Natural killer cell treated with Interleukin-12 subunit alpha and Interleukin-12 subunit beta and Interleukin-15 and Interleukin-18, amount 100 ng/mL, for 72 hours (primary cell): ENCODE results near the gene PDLIM3. TPM values are rescaled to one million over a fixed set of nuclear protein-coding genes. Genes with fewer than 3 reads are reported as not detected.

Source experiments
- ATAC-seq, 2 donors: fragments of 150-1000 bp; cut with Tn5 transposase in 1 of 2; sonication (Bioruptor Pico), chemical (Tn5 transposase) in 1 of 2; 2 replicates each; pipeline ENCODE4 v1.10.0; 2021
- DNase-seq: peaks from one replicate; pipeline ENCODE4 v3.0.0; 2022; ENCODE audit warnings: low spot score
- H3K27ac Mint-ChIP-seq, 2 donors: 1 replicate in 1 of 2; 2 replicates in 1 of 2; pipeline ENCODE4 v1.8.0; 2022; ENCODE audit warnings: mixed read lengths in 2 of 2, mild to moderate bottlenecking in 1 of 2, moderate library complexity in 1 of 2
- H3K27me3 Mint-ChIP-seq, 2 donors: 1 replicate in 1 of 2; 2 replicates in 1 of 2; pipeline ENCODE4 v1.8.0; 2022; ENCODE audit warnings: mixed read lengths in 2 of 2
- H3K36me3 Mint-ChIP-seq: one replicate; pipeline ENCODE4 v1.8.0; 2022; ENCODE audit warnings: mixed read lengths
- H3K4me1 Mint-ChIP-seq, 2 donors: 1 replicate in 1 of 2; 2 replicates in 1 of 2; pipeline ENCODE4 v1.8.0; 2022; ENCODE audit warnings: low read depth in 2 of 2, mixed read lengths in 2 of 2, mild to moderate bottlenecking in 1 of 2
- H3K4me3 Mint-ChIP-seq: one replicate; pipeline ENCODE4 v1.8.0; 2022; ENCODE audit warnings: mixed read lengths
- H3K9me3 Mint-ChIP-seq: 2 replicates; pipeline ENCODE4 v1.8.0; 2022; ENCODE audit warnings: mixed read lengths
- total RNA-seq, 2 donors: library from RNA; stranded (reverse); gene quantifications; one replicate each; pipeline ENCODE4 v1.2.3, GENCODE V29; 2022

PDLIM3 gene, protein sequence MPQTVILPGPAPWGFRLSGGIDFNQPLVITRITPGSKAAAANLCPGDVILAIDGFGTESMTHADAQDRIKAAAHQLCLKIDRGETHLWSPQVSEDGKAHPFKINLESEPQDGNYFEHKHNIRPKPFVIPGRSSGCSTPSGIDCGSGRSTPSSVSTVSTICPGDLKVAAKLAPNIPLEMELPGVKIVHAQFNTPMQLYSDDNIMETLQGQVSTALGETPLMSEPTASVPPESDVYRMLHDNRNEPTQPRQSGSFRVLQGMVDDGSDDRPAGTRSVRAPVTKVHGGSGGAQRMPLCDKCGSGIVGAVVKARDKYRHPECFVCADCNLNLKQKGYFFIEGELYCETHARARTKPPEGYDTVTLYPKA
- not detected for total RNA-seq

DNA sequence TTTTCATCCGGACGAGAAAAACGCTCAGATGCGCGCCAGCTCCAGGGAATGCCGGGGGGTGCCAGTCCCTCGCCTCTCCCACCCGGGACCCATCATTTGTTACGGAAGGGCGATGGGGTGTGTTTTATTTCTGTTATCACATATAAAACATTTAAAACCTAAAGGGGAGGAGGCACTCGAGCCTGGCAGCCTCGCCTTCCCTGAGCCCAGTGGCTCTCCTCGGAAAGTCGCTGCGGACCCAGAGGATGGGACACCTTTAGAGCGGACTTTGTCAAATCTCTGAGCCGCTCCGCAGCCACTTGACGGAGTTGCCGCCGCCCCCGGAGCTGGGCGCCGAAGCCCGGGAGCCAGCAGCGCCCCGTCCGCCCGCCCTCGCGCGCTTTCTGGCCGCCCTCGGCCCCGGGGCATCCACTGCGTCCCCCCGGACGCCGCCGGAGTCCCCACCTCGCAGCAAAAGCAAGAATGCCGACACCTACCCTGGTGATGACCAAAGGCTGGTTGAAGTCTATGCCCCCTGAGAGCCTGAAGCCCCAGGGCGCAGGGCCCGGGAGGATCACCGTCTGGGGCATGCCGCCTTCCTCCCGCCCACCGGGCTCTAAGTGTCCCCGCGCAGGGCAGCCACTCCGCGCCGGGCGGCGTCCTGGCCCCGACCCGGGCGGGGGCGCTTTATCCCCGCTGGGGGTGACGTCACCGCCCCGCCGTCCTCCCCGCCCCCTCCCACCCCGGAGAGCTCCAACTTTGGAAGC, at the start of gene PDLIM3:
Gene PDLIM3 (minus strand): TSS at position 642 of the 746 bp plus-strand sequence. CDS start 73 bp downstream, at position 569.
- H3K9me3 Mint-ChIP-seq: no peaks in the 10 kb centered on the region
- H3K27me3 Mint-ChIP-seq: peaks cover 22 to 24% of the 10 kb centered on the region in 2 donors
- no peaks in the 10 kb centered on the region for H3K36me3 Mint-ChIP-seq
- H3K4me3 Mint-ChIP-seq: no peak within 1 kb of the TSS
- H3K27ac Mint-ChIP-seq: no peak within 1 kb of the TSS
- peak in 1 of 2 donors; percentile 50 for ATAC-seq
- DNase-seq: no peak
- no peaks in the 10 kb centered on the region for H3K4me1 Mint-ChIP-seq

DNA sequence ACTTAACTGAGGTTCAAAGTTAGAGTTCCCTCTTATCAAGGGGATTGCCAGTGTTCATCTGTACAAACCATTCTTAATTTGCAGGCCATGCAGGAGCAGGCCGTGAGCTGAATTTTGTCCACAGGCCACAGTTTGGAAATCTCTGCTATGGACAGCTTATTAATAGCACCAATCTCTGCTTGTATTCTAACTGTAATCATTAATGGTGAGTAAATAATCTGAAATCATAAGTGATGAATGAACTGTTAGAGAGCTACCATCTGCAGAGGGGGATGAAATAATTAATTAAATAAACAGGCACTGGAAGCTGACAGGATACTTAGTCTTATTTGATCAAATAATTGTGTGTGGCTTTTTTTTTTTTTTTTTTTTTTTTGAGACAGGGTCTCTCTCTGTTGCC, 48.5 kb upstream of the PDLIM3 start:
- ATAC-seq: no peak
- peaks cover 4% of the 10 kb centered on the region for H3K36me3 Mint-ChIP-seq
- H3K27ac Mint-ChIP-seq: no peak overlapping the region
- H3K27me3 Mint-ChIP-seq: peaks cover 24 to 64% of the 10 kb centered on the region in 2 donors
- no peaks in the 10 kb centered on the region for H3K9me3 Mint-ChIP-seq
- H3K4me3 Mint-ChIP-seq: no peak overlapping the region
- DNase-seq: no peak
- peaks cover 10% of the 10 kb centered on the region in 2 donors for H3K4me1 Mint-ChIP-seq

DNA sequence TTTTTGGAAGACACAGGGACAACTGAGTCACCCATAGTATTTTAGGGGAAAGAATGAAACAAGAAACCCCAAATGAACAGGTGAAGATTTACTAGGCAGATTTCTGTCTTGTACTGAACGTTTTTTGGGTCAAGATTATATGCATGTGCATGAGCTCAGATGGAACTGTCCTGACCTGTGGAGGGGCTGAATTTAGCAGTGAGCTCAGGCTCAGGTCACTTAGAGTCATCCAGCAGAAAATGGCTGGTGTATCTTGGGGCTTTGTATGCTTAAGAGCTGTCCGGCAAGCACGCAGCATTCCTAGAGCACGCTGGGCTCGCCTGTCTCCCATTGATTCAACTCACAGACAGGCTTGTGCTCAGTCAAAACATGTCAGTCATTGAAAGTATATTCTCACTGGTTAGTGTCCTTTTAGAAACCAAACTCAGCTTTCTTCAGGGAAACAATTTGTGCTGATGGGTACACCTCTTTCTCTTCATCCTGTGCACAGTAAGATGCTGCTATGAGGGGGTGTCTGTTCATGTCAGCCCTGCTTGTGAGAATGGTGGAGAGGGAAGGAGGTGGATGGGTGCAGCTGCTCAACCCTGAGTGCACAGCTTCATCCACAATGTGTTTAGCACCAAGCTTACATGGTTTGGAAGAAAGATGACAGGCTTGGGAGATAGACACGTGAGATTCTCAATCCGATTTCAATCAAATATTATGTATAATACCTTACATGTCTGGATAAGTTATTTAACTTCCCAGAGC, 47.5 kb upstream of the PDLIM3 start:
- H3K27me3 Mint-ChIP-seq: peaks cover 22 to 60% of the 10 kb centered on the region in 2 donors
- no peaks in the 10 kb centered on the region for H3K9me3 Mint-ChIP-seq
- DNase-seq: no peak
- H3K4me1 Mint-ChIP-seq: peaks cover 10% of the 10 kb centered on the region in 2 donors
- no peak for ATAC-seq
- no peak overlapping the region for H3K4me3 Mint-ChIP-seq
- no peak overlapping the region for H3K27ac Mint-ChIP-seq
- peaks cover 4% of the 10 kb centered on the region for H3K36me3 Mint-ChIP-seq

GRCh38 chr4:185580699-185581098, 45.4 kb upstream of the PDLIM3 start:
- DNase-seq (no peak), ATAC-seq (no peak)
- no peaks in the 10 kb centered on the region for H3K9me3 Mint-ChIP-seq
- no peaks in the 10 kb centered on the region for H3K36me3 Mint-ChIP-seq
- H3K4me1 Mint-ChIP-seq: no peaks in the 10 kb centered on the region
- no peak overlapping the region for H3K27ac Mint-ChIP-seq
- H3K4me3 Mint-ChIP-seq: no peak overlapping the region
- H3K27me3 Mint-ChIP-seq: peaks cover 7 to 41% of the 10 kb centered on the region in 2 donors

- H3K27me3 Mint-ChIP-seq: peaks cover 9 to 31% of the 10 kb centered on the region in 2 donors
- H3K4me1 Mint-ChIP-seq: no peaks in the 10 kb centered on the region
- H3K36me3 Mint-ChIP-seq: no peaks in the 10 kb centered on the region
- ATAC-seq (no peak), DNase-seq (no peak)
- H3K27ac Mint-ChIP-seq: no peak overlapping the region
- no peaks in the 10 kb centered on the region for H3K9me3 Mint-ChIP-seq
- no peak overlapping the region for H3K4me3 Mint-ChIP-seq
Measured at GRCh38 chr4:185578284-185578683, 43.0 kb upstream of the PDLIM3 start.

- Mint-ChIP-seq H3K27ac (no peak overlapping the region), H3K4me1 (no peaks in the 10 kb centered on the region), H3K27me3 (peaks cover 10 to 27% of the 10 kb centered on the region in 2 donors), H3K4me3 (no peak overlapping the region), H3K36me3 (no peaks in the 10 kb centered on the region), H3K9me3 (no peaks in the 10 kb centered on the region)
- no peak for DNase-seq
- no peak for ATAC-seq
Measured at GRCh38 chr4:185576962-185577950, 41.9 kb upstream of the PDLIM3 start.

DNA sequence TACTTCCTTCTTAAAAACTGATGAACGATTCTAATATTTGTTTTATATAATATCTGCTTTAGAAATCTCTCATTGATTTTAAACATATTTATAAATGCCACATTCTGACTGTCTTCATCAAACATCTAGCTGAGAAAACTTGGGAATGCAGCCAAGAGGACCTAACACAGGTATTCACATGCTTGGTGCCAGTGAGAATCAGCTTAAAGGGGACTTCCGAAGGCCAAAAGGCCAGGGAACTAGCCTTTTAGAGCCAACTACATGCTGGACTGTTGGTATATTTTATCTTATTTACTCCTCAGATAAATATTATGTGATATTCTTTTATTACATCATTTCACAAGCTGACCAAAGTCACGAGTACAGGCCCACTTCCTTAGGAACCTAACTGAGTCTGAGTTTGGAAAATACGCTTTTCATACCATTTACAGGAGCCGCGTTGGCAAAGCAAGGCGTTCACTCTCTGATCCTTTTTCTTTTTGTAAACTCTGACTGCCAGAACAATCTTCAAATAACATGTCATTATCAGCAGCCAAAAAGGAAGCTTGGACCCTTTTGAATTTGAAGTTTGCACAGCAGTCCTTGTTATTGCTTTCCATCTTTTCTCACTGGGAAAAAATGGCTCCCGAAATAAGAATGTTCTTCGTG, 41.1 kb upstream of the PDLIM3 start:
- ATAC-seq (no peak), DNase-seq (no peak)
- H3K27ac Mint-ChIP-seq: no peak overlapping the region
- no peaks in the 10 kb centered on the region for H3K4me1 Mint-ChIP-seq
- H3K27me3 Mint-ChIP-seq: peaks cover 12 to 19% of the 10 kb centered on the region in 2 donors
- no peaks in the 10 kb centered on the region for H3K9me3 Mint-ChIP-seq
- no peak overlapping the region for H3K4me3 Mint-ChIP-seq
- H3K36me3 Mint-ChIP-seq: no peaks in the 10 kb centered on the region

DNA sequence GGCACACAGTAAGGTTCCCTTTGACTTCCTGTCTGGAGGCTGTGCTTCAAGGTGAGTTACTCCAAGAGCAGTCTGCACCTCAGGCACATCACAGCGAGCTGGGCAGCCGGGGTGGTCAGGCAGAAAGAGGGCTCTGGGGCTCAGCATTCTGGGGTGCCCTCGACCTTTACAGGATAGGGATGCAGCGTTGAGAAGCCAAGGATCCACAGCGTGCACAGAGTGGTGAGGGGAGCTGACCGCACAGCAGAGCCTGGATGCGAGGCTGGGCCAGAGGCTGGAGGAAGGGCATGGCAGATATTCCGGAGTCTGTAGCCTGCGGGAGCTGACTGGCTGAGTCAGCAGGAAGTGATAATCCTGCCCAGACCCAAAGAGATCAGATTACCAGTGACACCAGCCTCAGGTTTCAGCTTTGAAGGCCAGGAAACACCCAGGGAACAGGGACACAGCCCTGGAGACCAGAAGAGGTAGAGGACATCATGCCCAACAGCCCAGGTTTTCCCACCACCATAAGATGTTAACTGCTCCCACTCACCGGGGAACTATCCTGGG, 38.4 kb upstream of the PDLIM3 start:
- H3K4me3 Mint-ChIP-seq: no peak overlapping the region
- H3K9me3 Mint-ChIP-seq: no peaks in the 10 kb centered on the region
- no peaks in the 10 kb centered on the region for H3K36me3 Mint-ChIP-seq
- H3K4me1 Mint-ChIP-seq: no peaks in the 10 kb centered on the region
- ATAC-seq: peak in 1 of 2 donors; percentile 31
- no peak for DNase-seq
- peaks cover 9 to 10% of the 10 kb centered on the region in 2 donors for H3K27me3 Mint-ChIP-seq
- H3K27ac Mint-ChIP-seq: no peak overlapping the region

GRCh38 chr4:185570727-185571126, 35.4 kb upstream of the PDLIM3 start:
- ATAC-seq (no peak), DNase-seq (no peak)
- H3K4me3 Mint-ChIP-seq: no peak overlapping the region
- no peaks in the 10 kb centered on the region for H3K4me1 Mint-ChIP-seq
- peaks cover 10 to 15% of the 10 kb centered on the region in 2 donors for H3K27me3 Mint-ChIP-seq
- H3K36me3 Mint-ChIP-seq: no peaks in the 10 kb centered on the region
- no peaks in the 10 kb centered on the region for H3K9me3 Mint-ChIP-seq
- H3K27ac Mint-ChIP-seq: no peak overlapping the region

DNA sequence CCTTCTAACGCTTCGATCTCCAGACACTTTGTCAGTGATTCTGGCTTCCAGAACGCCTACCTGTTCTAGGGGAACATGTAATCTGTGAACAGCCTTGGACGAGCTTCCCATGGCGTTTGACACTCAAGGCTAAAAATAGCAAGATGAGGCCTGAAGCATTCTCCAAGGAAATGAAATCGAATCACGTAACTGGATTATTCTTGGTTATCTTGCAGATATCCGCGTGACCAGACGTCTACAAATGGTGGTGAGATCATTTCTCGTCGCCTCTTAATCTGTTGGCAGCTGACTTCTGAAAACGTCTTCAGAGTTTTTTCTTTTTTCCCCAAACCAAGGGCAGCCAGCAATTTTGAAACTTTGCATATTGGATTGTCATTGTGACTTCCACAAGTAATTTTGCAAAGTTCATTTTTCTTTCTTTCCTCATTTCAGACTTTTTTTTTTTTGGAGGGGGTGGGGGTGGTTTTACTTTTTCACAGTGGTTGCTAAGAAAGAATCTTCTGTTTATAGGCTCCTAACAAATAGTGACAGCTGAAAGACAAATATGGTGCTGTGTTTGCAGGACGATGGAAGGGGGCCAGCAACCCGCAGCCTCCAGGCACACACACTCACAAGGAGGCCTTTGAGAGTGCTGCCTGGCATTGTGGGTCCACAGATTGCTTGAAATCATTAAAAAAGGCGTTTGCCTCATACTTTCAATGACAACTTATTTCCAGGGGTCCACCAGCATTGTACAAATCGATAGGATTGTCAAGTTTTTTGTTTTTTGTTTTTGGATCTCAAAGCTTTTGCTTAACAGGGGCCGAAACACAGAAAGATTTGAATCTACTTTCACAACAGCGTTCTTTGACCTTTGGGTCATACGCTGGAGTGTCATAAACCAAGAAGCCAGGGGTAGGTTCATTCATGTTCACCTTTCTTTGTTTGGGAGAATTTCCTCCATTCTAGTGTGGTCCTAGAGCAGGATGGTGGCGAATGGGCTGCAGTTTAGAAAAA, 32.4 kb upstream of the PDLIM3 start:
- Mint-ChIP-seq H3K9me3 (no peaks in the 10 kb centered on the region), H3K36me3 (no peaks in the 10 kb centered on the region), H3K27ac (no peak overlapping the region), H3K4me1 (no peaks in the 10 kb centered on the region), H3K4me3 (no peak overlapping the region), H3K27me3 (peaks cover 4 to 11% of the 10 kb centered on the region in 2 donors)
- DNase-seq: no peak
- no peak for ATAC-seq

- Mint-ChIP-seq H3K4me3 (no peak overlapping the region), H3K9me3 (no peaks in the 10 kb centered on the region), H3K27ac (no peak overlapping the region), H3K36me3 (no peaks in the 10 kb centered on the region), H3K27me3 (peaks cover 4 to 11% of the 10 kb centered on the region in 2 donors), H3K4me1 (no peaks in the 10 kb centered on the region)
- ATAC-seq: no peak
- DNase-seq: no peak
Measured at GRCh38 chr4:185566972-185567371, 31.7 kb upstream of the PDLIM3 start.
